HG03280 (cell line): Measurements from ENCODE around the gene ATP6V1B1.

Source experiments
- ATAC-seq: cut with Tn5 transposase; IDR thresholded peaks from one replicate; pipeline ENCODE4 v1.9.1; 2021; ENCODE audit warnings: mild to moderate bottlenecking, moderate library complexity; ENCODE audit not compliant: unreplicated experiment

ATP6V1B1 gene

GRCh38 chr2:70935468-70936164, at the start of gene ATP6V1B1:
Gene ATP6V1B1 (plus strand): TSS chr2:70935900. CDS start chr2:70935955, 55 bp downstream.
- ATAC-seq, result no peak

- ATAC-seq, result no peak
These were observed 49.1 kb upstream of the ATP6V1B1 start for GRCh38 chr2:70886541-70886987.

GRCh38 chr2:70887208-70887549, 48.5 kb upstream of the ATP6V1B1 start:
- no peak for ATAC-seq

GRCh38 chr2:70887550-70888246, 48.0 kb upstream of the ATP6V1B1 start:
- ATAC-seq, result no peak

GRCh38 chr2:70888366-70888922, 47.3 kb upstream of the ATP6V1B1 start:
- no peak for ATAC-seq

GRCh38 chr2:70888923-70889715, 46.6 kb upstream of the ATP6V1B1 start:
- ATAC-seq, result no peak

- ATAC-seq, result no peak
These were observed 46.0 kb upstream of the ATP6V1B1 start for GRCh38 chr2:70889716-70890037.

- no peak for ATAC-seq
These were observed 45.1 kb upstream of the ATP6V1B1 start for GRCh38 chr2:70890469-70891065.

GRCh38 chr2:70891572-70892357, 43.9 kb upstream of the ATP6V1B1 start:
- ATAC-seq, result no peak

GRCh38 chr2:70892750-70893149, 43.0 kb upstream of the ATP6V1B1 start:
- no peak for ATAC-seq

GRCh38 chr2:70893186-70893585, 42.5 kb upstream of the ATP6V1B1 start:
- no peak for ATAC-seq

- ATAC-seq, result no peak
These were observed 40.9 kb upstream of the ATP6V1B1 start for GRCh38 chr2:70894765-70895164.

- no peak for ATAC-seq
These were observed 40.5 kb upstream of the ATP6V1B1 start for GRCh38 chr2:70895249-70895648.

- no peak for ATAC-seq
These were observed 39.5 kb upstream of the ATP6V1B1 start for GRCh38 chr2:70895998-70896764.

GRCh38 chr2:70896765-70897202, 38.9 kb upstream of the ATP6V1B1 start:
- no peak for ATAC-seq

- no peak for ATAC-seq
These were observed 38.3 kb upstream of the ATP6V1B1 start for GRCh38 chr2:70897203-70897976.

GRCh38 chr2:70897977-70898226, 37.8 kb upstream of the ATP6V1B1 start:
- no peak for ATAC-seq

GRCh38 chr2:70898363-70899240, 37.1 kb upstream of the ATP6V1B1 start:
- no peak for ATAC-seq
